ENCODE results near the gene FGF19. TPM values are rescaled to one million over a fixed set of nuclear protein-coding genes. Genes with fewer than 3 reads are reported as not detected.

FGF19 gene
- polyA plus RNA-seq, 1 donor from 2014 or later, result 4.6 TPM

DNA sequence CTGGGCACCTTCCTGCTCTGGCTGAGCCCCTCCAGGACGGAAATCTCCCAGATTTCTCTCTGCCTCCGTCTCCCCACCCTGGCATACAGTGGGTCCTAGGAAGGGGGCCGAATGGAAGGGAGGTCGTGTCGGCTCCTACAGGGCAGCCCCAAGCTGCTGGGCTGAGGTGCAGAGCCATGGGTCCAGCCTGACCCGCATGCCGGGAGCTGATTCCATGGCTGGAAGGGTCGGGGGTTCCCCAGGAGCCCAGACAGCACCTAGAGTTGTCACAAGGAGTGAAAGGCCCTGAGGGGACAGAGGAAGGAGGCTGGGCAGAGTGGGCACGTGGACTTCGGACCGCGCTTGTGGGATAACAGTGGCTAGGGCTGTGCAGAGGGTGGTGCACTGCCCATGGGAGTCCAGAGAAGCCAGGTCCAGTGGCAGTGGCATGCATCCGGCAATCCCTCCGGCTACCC, 46.3 kb downstream of the FGF19 start:
- TF ChIP-seq EZH2 (IDR thresholded peaks at IDR 0.05; ENCODE audit: borderline replicate concordance, insufficient read depth, low read length, poor library complexity, severe bottlenecking), result no peak
- no peak for TF ChIP-seq SMC3 (conservative IDR thresholded peaks at IDR 0.05; ENCODE audit: poor library complexity)
- no peak for TF ChIP-seq RAD21 (conservative IDR thresholded peaks at IDR 0.05)
- no peak for TF ChIP-seq TAF1 (IDR thresholded peaks at IDR 0.05; ENCODE audit: low read depth)
- TF ChIP-seq, protein P1, sequence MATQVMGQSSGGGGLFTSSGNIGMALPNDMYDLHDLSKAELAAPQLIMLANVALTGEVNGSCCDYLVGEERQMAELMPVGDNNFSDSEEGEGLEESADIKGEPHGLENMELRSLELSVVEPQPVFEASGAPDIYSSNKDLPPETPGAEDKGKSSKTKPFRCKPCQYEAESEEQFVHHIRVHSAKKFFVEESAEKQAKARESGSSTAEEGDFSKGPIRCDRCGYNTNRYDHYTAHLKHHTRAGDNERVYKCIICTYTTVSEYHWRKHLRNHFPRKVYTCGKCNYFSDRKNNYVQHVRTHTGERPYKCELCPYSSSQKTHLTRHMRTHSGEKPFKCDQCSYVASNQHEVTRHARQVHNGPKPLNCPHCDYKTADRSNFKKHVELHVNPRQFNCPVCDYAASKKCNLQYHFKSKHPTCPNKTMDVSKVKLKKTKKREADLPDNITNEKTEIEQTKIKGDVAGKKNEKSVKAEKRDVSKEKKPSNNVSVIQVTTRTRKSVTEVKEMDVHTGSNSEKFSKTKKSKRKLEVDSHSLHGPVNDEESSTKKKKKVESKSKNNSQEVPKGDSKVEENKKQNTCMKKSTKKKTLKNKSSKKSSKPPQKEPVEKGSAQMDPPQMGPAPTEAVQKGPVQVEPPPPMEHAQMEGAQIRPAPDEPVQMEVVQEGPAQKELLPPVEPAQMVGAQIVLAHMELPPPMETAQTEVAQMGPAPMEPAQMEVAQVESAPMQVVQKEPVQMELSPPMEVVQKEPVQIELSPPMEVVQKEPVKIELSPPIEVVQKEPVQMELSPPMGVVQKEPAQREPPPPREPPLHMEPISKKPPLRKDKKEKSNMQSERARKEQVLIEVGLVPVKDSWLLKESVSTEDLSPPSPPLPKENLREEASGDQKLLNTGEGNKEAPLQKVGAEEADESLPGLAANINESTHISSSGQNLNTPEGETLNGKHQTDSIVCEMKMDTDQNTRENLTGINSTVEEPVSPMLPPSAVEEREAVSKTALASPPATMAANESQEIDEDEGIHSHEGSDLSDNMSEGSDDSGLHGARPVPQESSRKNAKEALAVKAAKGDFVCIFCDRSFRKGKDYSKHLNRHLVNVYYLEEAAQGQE (IDR thresholded peaks at IDR 0.05; ENCODE audit: borderline replicate concordance), result no peak
- no peak for TF ChIP-seq MXI1 (conservative IDR thresholded peaks at IDR 0.05; ENCODE audit: poor library complexity, severe bottlenecking)
- TF ChIP-seq, protein P2, sequence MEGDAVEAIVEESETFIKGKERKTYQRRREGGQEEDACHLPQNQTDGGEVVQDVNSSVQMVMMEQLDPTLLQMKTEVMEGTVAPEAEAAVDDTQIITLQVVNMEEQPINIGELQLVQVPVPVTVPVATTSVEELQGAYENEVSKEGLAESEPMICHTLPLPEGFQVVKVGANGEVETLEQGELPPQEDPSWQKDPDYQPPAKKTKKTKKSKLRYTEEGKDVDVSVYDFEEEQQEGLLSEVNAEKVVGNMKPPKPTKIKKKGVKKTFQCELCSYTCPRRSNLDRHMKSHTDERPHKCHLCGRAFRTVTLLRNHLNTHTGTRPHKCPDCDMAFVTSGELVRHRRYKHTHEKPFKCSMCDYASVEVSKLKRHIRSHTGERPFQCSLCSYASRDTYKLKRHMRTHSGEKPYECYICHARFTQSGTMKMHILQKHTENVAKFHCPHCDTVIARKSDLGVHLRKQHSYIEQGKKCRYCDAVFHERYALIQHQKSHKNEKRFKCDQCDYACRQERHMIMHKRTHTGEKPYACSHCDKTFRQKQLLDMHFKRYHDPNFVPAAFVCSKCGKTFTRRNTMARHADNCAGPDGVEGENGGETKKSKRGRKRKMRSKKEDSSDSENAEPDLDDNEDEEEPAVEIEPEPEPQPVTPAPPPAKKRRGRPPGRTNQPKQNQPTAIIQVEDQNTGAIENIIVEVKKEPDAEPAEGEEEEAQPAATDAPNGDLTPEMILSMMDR (IDR thresholded peaks at IDR 0.05; ENCODE audit: poor library complexity, severe bottlenecking), result no peak
- no peak for TF ChIP-seq POLR2AphosphoS5 (IDR thresholded peaks at IDR 0.05)
- no peak overlapping the region for H3K4me3 ChIP-seq (ENCODE audit: low read length)
- no peaks in the 10 kb centered on the region for H3F3A ChIP-seq (ENCODE audit: insufficient read depth, low read length, poor library complexity, severe bottlenecking)
- no peaks in the 10 kb centered on the region for H3K79me2 ChIP-seq (replicated peaks; ENCODE audit: insufficient read depth, low read length)
- H3K9me3 ChIP-seq (ENCODE audit: low read length), result no peaks in the 10 kb centered on the region
- H3K27me3 ChIP-seq (ENCODE audit: insufficient read depth, low read depth, low read length), result no peaks in the 10 kb centered on the region
- H3K9ac ChIP-seq (ENCODE audit: low read length), result no peak overlapping the region
- no peaks in the 10 kb centered on the region for H3K9me2 ChIP-seq (ENCODE audit: insufficient read depth, low read length)
- no peak overlapping the region for H2AFZ ChIP-seq (ENCODE audit: low read depth, low read length)
- no peaks in the 10 kb centered on the region for H3K36me3 ChIP-seq (ENCODE audit: insufficient read depth, low read length)
- no peak overlapping the region for H3K27ac ChIP-seq (ENCODE audit: low read length)
- H3K4me2 ChIP-seq (ENCODE audit: low read length), result no peak overlapping the region
- no peaks in the 10 kb centered on the region for H4K20me1 ChIP-seq (ENCODE audit: insufficient read depth)

DNA sequence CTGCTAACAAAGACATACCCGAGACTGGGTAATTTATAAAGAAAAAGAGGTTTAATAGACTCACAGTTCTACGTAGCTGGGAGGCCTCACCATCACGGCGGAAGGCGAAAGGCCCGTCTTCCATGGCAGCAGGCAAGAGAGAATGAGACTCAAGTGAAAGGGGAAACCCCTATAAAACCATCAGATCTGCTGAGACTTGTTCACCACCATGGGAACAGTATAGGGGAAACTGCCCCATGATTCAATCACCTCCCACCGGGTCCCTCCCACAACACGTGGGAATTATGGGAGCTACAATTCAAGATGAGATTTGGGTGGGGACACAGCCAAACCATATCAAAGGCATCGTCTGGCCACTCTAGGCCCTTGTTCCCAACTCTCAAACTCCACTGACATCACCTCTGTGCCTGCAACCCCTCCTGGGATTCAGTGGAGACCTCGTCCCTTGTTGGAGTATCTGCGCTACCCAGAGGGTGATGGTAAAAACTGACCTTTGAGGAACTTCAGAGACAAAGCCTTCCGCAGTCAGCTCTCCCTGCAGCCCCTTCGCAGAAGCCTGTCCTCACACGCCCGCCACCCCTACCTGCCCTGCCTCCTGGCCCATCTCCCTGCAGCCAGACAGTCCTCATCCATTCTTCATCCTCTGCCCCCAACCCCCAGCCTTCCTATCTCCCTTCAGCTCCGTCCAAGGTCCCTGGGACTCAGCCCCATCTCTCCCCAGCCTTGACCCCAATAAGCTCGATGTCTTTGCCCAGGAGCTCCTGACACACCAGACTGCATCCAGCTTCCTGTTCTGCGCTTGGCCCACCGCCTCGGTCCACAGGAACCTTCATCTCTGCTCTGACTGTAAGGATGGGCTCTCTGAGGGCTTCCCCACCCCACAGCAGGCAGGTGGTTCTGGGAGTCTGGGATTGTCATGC, 47.0 kb downstream of the FGF19 start:
- Histone ChIP-seq H3F3A (ENCODE audit: insufficient read depth, low read length, poor library complexity, severe bottlenecking) (no peaks in the 10 kb centered on the region), H3K27me3 (ENCODE audit: insufficient read depth, low read depth, low read length) (no peaks in the 10 kb centered on the region), H2AFZ (ENCODE audit: low read depth, low read length) (no peak overlapping the region), H3K79me2 (replicated peaks; ENCODE audit: insufficient read depth, low read length) (no peaks in the 10 kb centered on the region), H3K4me3 (ENCODE audit: low read length) (no peak overlapping the region), H4K20me1 (ENCODE audit: insufficient read depth) (no peaks in the 10 kb centered on the region), H3K27ac (ENCODE audit: low read length) (no peak overlapping the region), H3K9me2 (ENCODE audit: insufficient read depth, low read length) (no peaks in the 10 kb centered on the region), H3K4me2 (ENCODE audit: low read length) (no peak overlapping the region), H3K9ac (ENCODE audit: low read length) (no peak overlapping the region), H3K9me3 (ENCODE audit: low read length) (no peaks in the 10 kb centered on the region), H3K36me3 (ENCODE audit: insufficient read depth, low read length) (no peaks in the 10 kb centered on the region)
- TF ChIP-seq EP300 (conservative IDR thresholded peaks at IDR 0.05; ENCODE audit: poor library complexity, severe bottlenecking), result no peak
- TF ChIP-seq, protein P1 (IDR thresholded peaks at IDR 0.05; ENCODE audit: borderline replicate concordance), result no peak
- TF ChIP-seq, protein P2 (IDR thresholded peaks at IDR 0.05; ENCODE audit: poor library complexity, severe bottlenecking), result no peak
